Measurements from ENCODE around the gene KIR3DL3. TPM values are rescaled to one million over a fixed set of nuclear protein-coding genes. Genes with fewer than 3 reads are reported as not detected.

The KIR3DL3 gene
- total and polyA plus RNA-seq, 7 donors: 0.06 TPM; not detected in 6

- intact Hi-C loops (cut with DNase I): no loop called here
- 30 to 32% methylated on average over 3 of the region's 3 CpGs for WGBS, 2 donors
- Histone ChIP-seq H3K9me3 (no peaks in the 10 kb centered on the region), H3K27me3 (peaks cover 0 to 13% (median 0%) of the 10 kb centered on the region in 3 donors), H3K27ac (no peak overlapping the region), H3K36me3 (no peaks in the 10 kb centered on the region), H3K4me1 (no peaks in the 10 kb centered on the region), H3K4me3 (no peak overlapping the region)
- no peak for DNase-seq
- no peak for TF ChIP-seq POLR2AphosphoS5 (IDR thresholded peaks at IDR 0.05)
- TF ChIP-seq POLR2A (IDR thresholded peaks at IDR 0.05): no peak
- no peak for TF ChIP-seq EP300 (IDR thresholded peaks at IDR 0.05)
- no peak for TF ChIP-seq CTCF (IDR thresholded peaks at IDR 0.05)
Measured at GRCh38 chr19:54684527-54684926, 39.7 kb upstream of the KIR3DL3 start.

DNA sequence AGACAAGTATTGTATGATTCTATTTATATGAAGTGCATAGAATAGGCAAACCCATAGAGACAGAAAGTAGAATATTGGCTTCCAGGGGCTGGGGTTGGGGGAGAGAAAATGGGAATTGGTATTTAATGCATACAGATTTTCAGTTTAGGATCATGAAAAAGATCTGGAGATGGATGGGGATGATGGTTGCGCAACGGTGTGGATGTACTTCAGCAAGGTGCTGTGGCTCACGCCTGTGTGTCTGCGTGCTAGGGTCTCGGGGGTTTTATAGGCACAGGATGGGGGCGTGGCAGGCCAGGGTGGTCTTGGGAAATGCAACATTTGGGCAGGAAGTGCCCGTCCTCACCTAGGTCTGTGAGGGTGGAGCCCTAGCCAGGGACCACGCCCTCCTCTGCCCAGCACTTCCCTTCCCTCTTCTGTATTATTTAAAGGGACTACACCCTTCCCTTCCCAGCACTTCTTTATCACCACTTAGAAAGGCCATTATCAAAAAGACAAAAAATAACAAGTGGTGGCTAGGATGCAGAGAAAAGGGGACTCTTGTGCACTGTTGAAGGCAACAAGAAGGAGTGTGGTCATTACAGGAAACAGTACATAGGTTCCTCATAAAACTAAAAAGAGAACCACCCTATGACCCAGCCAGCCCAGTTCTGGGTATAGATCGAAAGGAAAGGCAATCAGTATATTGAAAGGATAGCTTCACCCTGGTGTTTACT lies 32.5 kb upstream of the KIR3DL3 start:
- intact Hi-C loops (cut with DNase I): no loop called here
- DNase-seq: no peak
- peaks cover 0 to 32% (median 0%) of the 10 kb centered on the region in 3 donors for H3K27me3 ChIP-seq
- H3K36me3 ChIP-seq: no peaks in the 10 kb centered on the region
- no peak overlapping the region for H3K4me3 ChIP-seq
- WGBS, 2 donors: 70 to 74% methylated on average over 9 of the region's 9 CpGs
- no peak overlapping the region for H3K27ac ChIP-seq
- H3K4me1 ChIP-seq: no peaks in the 10 kb centered on the region
- no peaks in the 10 kb centered on the region for H3K9me3 ChIP-seq
- TF ChIP-seq CTCF (IDR thresholded peaks at IDR 0.05) (no peak), POLR2AphosphoS5 (IDR thresholded peaks at IDR 0.05) (no peak), POLR2A (IDR thresholded peaks at IDR 0.05) (no peak), EP300 (IDR thresholded peaks at IDR 0.05) (no peak)

GRCh38 chr19:54692298-54692615 lies 32.0 kb upstream of the KIR3DL3 start:
- Histone ChIP-seq H3K9me3 (no peaks in the 10 kb centered on the region), H3K27me3 (peaks cover 0 to 30% (median 0%) of the 10 kb centered on the region in 3 donors), H3K36me3 (no peaks in the 10 kb centered on the region), H3K4me3 (no peak overlapping the region), H3K4me1 (no peaks in the 10 kb centered on the region), H3K27ac (no peak overlapping the region)
- TF ChIP-seq EP300 (IDR thresholded peaks at IDR 0.05): no peak
- no peak for TF ChIP-seq CTCF (IDR thresholded peaks at IDR 0.05)
- no peak for TF ChIP-seq POLR2A (IDR thresholded peaks at IDR 0.05)
- no peak for TF ChIP-seq POLR2AphosphoS5 (IDR thresholded peaks at IDR 0.05)
- 64 to 69% methylated on average over 4 of the region's 4 CpGs for whole genome bisulfite sequencing, 2 donors
- intact Hi-C loops (cut with DNase I): no loop called here
- DNase-seq: no peak

DNA sequence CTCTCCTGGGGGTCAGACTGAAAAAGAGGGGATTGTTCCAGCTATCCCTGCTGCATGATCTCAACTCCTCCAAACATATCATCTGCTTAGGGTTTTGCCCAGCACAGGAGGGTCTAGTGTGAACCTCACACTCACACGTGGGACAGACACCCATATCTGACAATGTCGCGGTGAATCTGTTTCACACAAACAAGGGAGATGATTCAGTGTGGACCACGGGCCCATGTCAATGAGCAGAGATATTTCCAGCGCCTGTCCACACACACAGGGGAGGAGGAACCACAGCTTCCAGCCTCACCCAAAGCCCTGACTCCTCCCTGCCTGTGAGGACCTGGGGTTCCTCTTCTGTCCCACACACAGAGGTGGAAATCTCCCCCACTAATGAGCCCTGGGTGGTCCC lies 29.6 kb upstream of the KIR3DL3 start:
- no peaks in the 10 kb centered on the region for H3K4me1 ChIP-seq
- H3K4me3 ChIP-seq: no peak overlapping the region
- no peaks in the 10 kb centered on the region for H3K9me3 ChIP-seq
- no peak overlapping the region for H3K27ac ChIP-seq
- H3K27me3 ChIP-seq: peaks cover 0 to 33% (median 0%) of the 10 kb centered on the region in 3 donors
- no peaks in the 10 kb centered on the region for H3K36me3 ChIP-seq
- intact Hi-C loops (cut with DNase I): no loop called here
- no peak for DNase-seq
- TF ChIP-seq POLR2AphosphoS5 (IDR thresholded peaks at IDR 0.05) (no peak), CTCF (IDR thresholded peaks at IDR 0.05) (no peak), EP300 (IDR thresholded peaks at IDR 0.05) (no peak), POLR2A (IDR thresholded peaks at IDR 0.05) (no peak)
- WGBS, 2 donors: 77 to 83% methylated on average over 5 of the region's 5 CpGs

DNA sequence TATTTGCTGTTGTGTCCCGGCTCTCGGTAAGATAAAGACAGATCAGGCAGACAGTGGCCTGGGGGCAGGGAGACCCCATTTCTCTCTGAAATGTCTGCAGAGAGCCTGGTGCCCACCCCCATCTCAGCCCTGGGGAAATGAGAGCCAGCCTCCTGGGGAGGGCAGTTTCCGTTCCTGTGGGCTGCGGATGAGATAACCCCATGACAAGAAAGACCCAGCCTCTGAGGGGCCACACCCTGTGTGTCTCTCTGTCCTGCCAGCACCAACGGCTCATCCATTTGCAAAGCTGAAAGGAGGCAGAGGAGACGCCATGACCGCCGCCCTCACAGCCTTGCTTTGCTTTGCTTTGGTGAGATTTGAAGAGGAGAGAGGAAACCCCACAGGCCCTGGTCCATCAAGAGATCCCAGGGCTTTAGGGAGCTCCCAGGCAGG lies 28.1 kb upstream of the KIR3DL3 start:
- no peaks in the 10 kb centered on the region for H3K4me1 ChIP-seq
- no peak for TF ChIP-seq EP300 (IDR thresholded peaks at IDR 0.05)
- no peak for TF ChIP-seq POLR2A (IDR thresholded peaks at IDR 0.05)
- TF ChIP-seq CTCF (IDR thresholded peaks at IDR 0.05): no peak
- TF ChIP-seq POLR2AphosphoS5 (IDR thresholded peaks at IDR 0.05): no peak
- H3K4me3 ChIP-seq: no peak overlapping the region
- no peaks in the 10 kb centered on the region for H3K36me3 ChIP-seq
- H3K9me3 ChIP-seq: no peaks in the 10 kb centered on the region
- H3K27me3 ChIP-seq: peaks cover 0 to 24% (median 0%) of the 10 kb centered on the region in 3 donors
- DNase-seq: no peak
- 61 to 72% methylated on average over 8 of the region's 8 CpGs for WGBS, 2 donors
- intact Hi-C loops (cut with DNase I): no loop called here
- no peak overlapping the region for H3K27ac ChIP-seq

All from sigmoid colon (tissue), 7 donors.